DND-41 (cell line): ENCODE results near the gene CDA.
A peak's percentile ranks its signal among the peaks of the same experiment; 100 is the strongest.

Source experiments
- ATAC-seq: fragments of 200-7000 bp; cut with Tn5 transposase; 3 replicates; pipeline ENCODE4 v1.9.1; 2021; ENCODE audit warnings: low read depth; ENCODE audit not compliant: insufficient read depth
- DNase-seq: peaks from one replicate; pipeline ENCODE4 v3.0.0-alpha.2; 2020
- H2AFZ ChIP-seq: 2 replicates; pipeline ENCODE4 v1.6.0; 2012; ENCODE audit warnings: low read depth, low read length
- H3K27ac ChIP-seq: 2 replicates; pipeline ENCODE4 v1.5.1; 2012; ENCODE audit warnings: low read length, inconsistent platforms
- H3K27me3 ChIP-seq: fragments of 200-600 bp; sonication (generic); 2 replicates; pipeline ENCODE4 v1.6.0; 2012; ENCODE audit warnings: low read length, mild to moderate bottlenecking, inconsistent platforms; ENCODE audit not compliant: insufficient read depth, poor library complexity
- H3K36me3 ChIP-seq: 2 replicates; pipeline ENCODE4 v1.5.1; 2012; ENCODE audit warnings: low read length, inconsistent platforms; ENCODE audit not compliant: insufficient read depth
- H3K4me1 ChIP-seq: 2 replicates; pipeline ENCODE4 v1.5.1; 2012; ENCODE audit warnings: mild to moderate bottlenecking, low read length; ENCODE audit not compliant: insufficient read depth
- H3K4me2 ChIP-seq: 2 replicates; pipeline ENCODE4 v1.6.0; 2012; ENCODE audit warnings: mild to moderate bottlenecking, moderate library complexity, low read length, inconsistent platforms; ENCODE audit not compliant: insufficient read depth
- H3K4me3 ChIP-seq, 2 experiments: fragments of 200-600 bp in 1 of 2; shearing (Covaris generic) in 1 of 2; 2 replicates each; pipeline ENCODE4 v1.5.1; 2012 to 2016; ENCODE audit warnings: inconsistent platforms in 2 of 2, low read length in 2 of 2, mild to moderate bottlenecking in 2 of 2, low read depth in 1 of 2, moderate library complexity in 1 of 2
- H3K79me2 ChIP-seq: 2 replicates; pipeline ENCODE4 v1.6.0; 2012; ENCODE audit warnings: low read length, inconsistent platforms; ENCODE audit not compliant: insufficient read depth
- H3K9ac ChIP-seq: 2 replicates; pipeline ENCODE4 v1.6.0; 2012; ENCODE audit warnings: low read depth, mild to moderate bottlenecking, inconsistent platforms, low read length, moderate library complexity
- H3K9me3 ChIP-seq: 2 replicates; pipeline ENCODE4 v1.5.1; 2012; ENCODE audit warnings: low read length, moderate library complexity, mild to moderate bottlenecking, inconsistent platforms; ENCODE audit not compliant: insufficient read depth, severe bottlenecking
- H4K20me1 ChIP-seq: 2 replicates; pipeline ENCODE4 v1.6.0; 2012; ENCODE audit warnings: low read length; ENCODE audit not compliant: insufficient read depth
- EZH2 ChIP-seq: IDR thresholded peaks from 3 replicates; pipeline ENCODE4 v1.6.1; 2012; ENCODE audit warnings: borderline replicate concordance, low read depth, mild to moderate bottlenecking, moderate library complexity, low read length, inconsistent platforms; ENCODE audit not compliant: severe bottlenecking
- TF ChIP-seq, protein P1 (sequence below): IDR thresholded peaks from 2 replicates; pipeline ENCODE4 v1.5.1; 2012; ENCODE audit warnings: borderline replicate concordance, low read length, moderate library complexity, mild to moderate bottlenecking; ENCODE audit not compliant: poor library complexity, severe bottlenecking; ENCODE audit errors: extremely low read depth

The CDA gene

DNA sequence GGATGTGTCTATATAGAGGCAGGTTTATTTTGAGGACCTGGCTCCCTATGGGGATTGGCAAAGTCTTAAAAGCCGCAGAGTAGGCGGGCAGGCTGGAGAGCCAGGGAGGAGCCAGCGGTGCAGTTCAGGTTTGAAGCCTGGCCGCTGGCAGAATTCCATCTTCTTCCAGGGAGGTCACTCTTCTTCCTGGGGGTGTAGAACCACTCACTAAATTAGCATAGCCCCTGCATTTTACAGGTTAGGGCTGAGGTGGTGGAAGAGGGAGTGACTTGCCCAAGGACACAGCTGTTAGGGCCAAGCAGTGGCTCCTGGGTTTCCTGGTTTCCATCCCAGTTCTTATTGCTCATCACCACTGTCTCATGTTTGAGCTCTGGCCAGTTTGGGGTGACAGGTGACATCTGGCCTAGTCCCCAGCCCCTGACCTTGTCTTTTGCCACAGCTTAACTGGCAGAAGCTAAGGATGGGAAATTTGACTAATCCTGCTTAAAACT lies 45.7 kb downstream of the CDA start:
- DNase-seq (peak; percentile 45), ATAC-seq (peak; percentile 70)
- H3K27ac ChIP-seq = peak overlapping the region; percentile 58; the same call in 1 of the 2 replicates
- TF ChIP-seq, protein P1, sequence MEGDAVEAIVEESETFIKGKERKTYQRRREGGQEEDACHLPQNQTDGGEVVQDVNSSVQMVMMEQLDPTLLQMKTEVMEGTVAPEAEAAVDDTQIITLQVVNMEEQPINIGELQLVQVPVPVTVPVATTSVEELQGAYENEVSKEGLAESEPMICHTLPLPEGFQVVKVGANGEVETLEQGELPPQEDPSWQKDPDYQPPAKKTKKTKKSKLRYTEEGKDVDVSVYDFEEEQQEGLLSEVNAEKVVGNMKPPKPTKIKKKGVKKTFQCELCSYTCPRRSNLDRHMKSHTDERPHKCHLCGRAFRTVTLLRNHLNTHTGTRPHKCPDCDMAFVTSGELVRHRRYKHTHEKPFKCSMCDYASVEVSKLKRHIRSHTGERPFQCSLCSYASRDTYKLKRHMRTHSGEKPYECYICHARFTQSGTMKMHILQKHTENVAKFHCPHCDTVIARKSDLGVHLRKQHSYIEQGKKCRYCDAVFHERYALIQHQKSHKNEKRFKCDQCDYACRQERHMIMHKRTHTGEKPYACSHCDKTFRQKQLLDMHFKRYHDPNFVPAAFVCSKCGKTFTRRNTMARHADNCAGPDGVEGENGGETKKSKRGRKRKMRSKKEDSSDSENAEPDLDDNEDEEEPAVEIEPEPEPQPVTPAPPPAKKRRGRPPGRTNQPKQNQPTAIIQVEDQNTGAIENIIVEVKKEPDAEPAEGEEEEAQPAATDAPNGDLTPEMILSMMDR = no peak
- no peak for TF ChIP-seq EZH2
- peaks cover 20% of the 10 kb centered on the region for H3K4me1 ChIP-seq
- peak overlapping the region; percentile 77 for H3K4me2 ChIP-seq
- no peaks in the 10 kb centered on the region for H3K27me3 ChIP-seq
- peak overlapping the region; percentile 94 to 95; a peak in 3 of 4 replicates for H3K4me3 ChIP-seq
- H3K36me3 ChIP-seq = peaks cover 9% of the 10 kb centered on the region
- no peaks in the 10 kb centered on the region for H3K9me3 ChIP-seq
- H3K79me2 ChIP-seq = no peaks in the 10 kb centered on the region; the same call in 1 of the 2 replicates
- H2AFZ ChIP-seq = peak overlapping the region; percentile 74
- peaks cover 4% of the 10 kb centered on the region; the same call in 1 of the 2 replicates for H4K20me1 ChIP-seq
- H3K9ac ChIP-seq = peak overlapping the region; percentile 94

DNA sequence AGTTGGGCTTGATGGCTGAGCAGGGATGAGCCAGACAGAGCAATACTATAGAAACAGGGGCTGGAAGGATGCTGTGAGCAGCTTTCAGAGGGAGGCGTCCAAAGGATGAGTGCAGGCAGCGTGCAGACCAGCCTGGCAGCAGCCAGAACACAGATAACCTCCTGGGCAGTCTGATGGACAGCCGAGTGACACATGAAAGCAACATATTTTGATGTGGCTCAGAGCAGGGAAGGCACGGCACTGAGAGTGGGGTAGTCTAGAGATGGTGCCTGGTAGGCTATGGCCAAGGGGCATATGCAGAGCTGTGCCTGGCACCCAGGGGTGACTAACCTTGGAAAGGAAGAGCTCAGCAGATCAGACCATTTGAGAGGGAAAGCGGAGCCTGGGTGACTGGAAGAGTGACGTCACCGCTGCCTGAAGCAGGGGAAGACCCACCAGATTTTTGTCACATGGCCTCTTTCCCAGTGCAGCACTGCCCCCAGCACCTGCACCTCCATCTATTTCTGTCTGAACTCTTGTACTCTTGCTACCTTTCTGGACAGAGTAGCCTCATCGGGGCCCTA lies 48.0 kb downstream of the CDA start:
- no peak overlapping the region for H3K4me3 ChIP-seq
- ATAC-seq (no peak), DNase-seq (no peak)
- H3K4me1 ChIP-seq = peaks cover 20% of the 10 kb centered on the region
- H3K9me3 ChIP-seq = no peaks in the 10 kb centered on the region
- no peak overlapping the region for H3K9ac ChIP-seq
- H2AFZ ChIP-seq = no peak overlapping the region
- no peaks in the 10 kb centered on the region; the same call in 1 of the 2 replicates for H3K79me2 ChIP-seq
- H3K36me3 ChIP-seq = peaks cover 15% of the 10 kb centered on the region
- H4K20me1 ChIP-seq = peaks cover 4% of the 10 kb centered on the region
- no peak overlapping the region for H3K27ac ChIP-seq
- TF ChIP-seq, protein P1 = no peak
- TF ChIP-seq EZH2 = no peak
- H3K4me2 ChIP-seq = no peak overlapping the region
- H3K27me3 ChIP-seq = no peaks in the 10 kb centered on the region

DNA sequence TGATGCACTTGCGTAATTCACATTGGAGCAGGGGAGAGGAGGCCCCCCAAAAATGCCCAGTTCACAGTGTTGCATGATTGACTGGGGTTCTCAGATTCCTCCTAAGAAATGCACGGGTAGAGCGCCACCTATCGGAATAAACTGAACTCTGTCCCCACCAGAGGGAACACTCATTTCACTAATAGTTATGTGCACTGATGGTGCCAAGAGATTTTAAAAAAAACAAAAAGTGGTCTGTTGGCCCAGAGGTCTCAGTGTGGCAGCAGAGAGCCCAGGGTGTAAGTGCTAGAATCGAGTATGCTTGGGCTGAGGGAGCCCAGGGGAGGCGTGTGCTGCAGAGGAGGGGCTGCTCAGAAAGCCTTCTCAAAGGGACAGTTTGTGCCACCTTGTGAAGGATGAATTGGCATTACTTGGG lies 51.3 kb downstream of the CDA start:
- ATAC-seq = peak; percentile 81
- no peak overlapping the region for H3K4me2 ChIP-seq
- peaks cover 18% of the 10 kb centered on the region; the same call in 1 of the 2 replicates for H3K36me3 ChIP-seq
- peak; percentile 57 for DNase-seq
- peaks cover 4% of the 10 kb centered on the region for H4K20me1 ChIP-seq
- H2AFZ ChIP-seq = no peak overlapping the region
- H3K4me1 ChIP-seq = no peaks in the 10 kb centered on the region
- no peaks in the 10 kb centered on the region for H3K27me3 ChIP-seq
- no peak overlapping the region for H3K4me3 ChIP-seq
- H3K79me2 ChIP-seq = no peaks in the 10 kb centered on the region
- H3K9me3 ChIP-seq = no peaks in the 10 kb centered on the region
- no peak overlapping the region for H3K9ac ChIP-seq
- no peak overlapping the region for H3K27ac ChIP-seq
- TF ChIP-seq, protein P1 = peak; percentile 82
- no peak for TF ChIP-seq EZH2
